HG02571 (cell line): ENCODE measurements around the gene CHST11.

Experiments used
- ATAC-seq: cut with Tn5 transposase; IDR thresholded peaks from one replicate; pipeline ENCODE4 v1.9.1; 2021; ENCODE audit warnings: mild to moderate bottlenecking, moderate library complexity; ENCODE audit not compliant: unreplicated experiment

Gene CHST11

GRCh38 chr12:104579718-104580495, 123.2 kb downstream of the CHST11 start:
- no peak for ATAC-seq

- no peak for ATAC-seq
Observed at GRCh38 chr12:104581005-104581570, 124.3 kb downstream of the CHST11 start.

GRCh38 chr12:104582739-104583138, 126.0 kb downstream of the CHST11 start:
- ATAC-seq, result peak; percentile 80

GRCh38 chr12:104583301-104583700, 126.6 kb downstream of the CHST11 start:
- peak; percentile 58 for ATAC-seq

- ATAC-seq, result no peak
Observed at GRCh38 chr12:104585448-104586055, 128.8 kb downstream of the CHST11 start.

GRCh38 chr12:104586351-104586919, 129.7 kb downstream of the CHST11 start:
- no peak for ATAC-seq

GRCh38 chr12:104588047-104588920, 131.5 kb downstream of the CHST11 start:
- ATAC-seq, result no peak

- ATAC-seq, result no peak
Observed at GRCh38 chr12:104588921-104589590, 132.3 kb downstream of the CHST11 start.

GRCh38 chr12:104590022-104590421, 133.3 kb downstream of the CHST11 start:
- ATAC-seq, result no peak

GRCh38 chr12:104591257-104591885, 134.6 kb downstream of the CHST11 start:
- ATAC-seq, result no peak

- ATAC-seq, result no peak
Observed at GRCh38 chr12:104593482-104593881, 136.7 kb downstream of the CHST11 start.

- ATAC-seq, result no peak
Observed at GRCh38 chr12:104596134-104596799, 139.5 kb downstream of the CHST11 start.

GRCh38 chr12:104596898-104597843, 140.4 kb downstream of the CHST11 start:
- no peak for ATAC-seq

- ATAC-seq, result no peak
Observed at GRCh38 chr12:104598342-104599271, 141.9 kb downstream of the CHST11 start.

GRCh38 chr12:104599272-104600035, 142.7 kb downstream of the CHST11 start:
- ATAC-seq, result no peak

- ATAC-seq, result no peak
Observed at GRCh38 chr12:104600036-104600712, 143.4 kb downstream of the CHST11 start.
